Measurements from ENCODE around the gene KIRREL3. TPM values are rescaled to one million over a fixed set of nuclear protein-coding genes. Genes with fewer than 3 reads are reported as not detected.

The KIRREL3 gene
- total and polyA plus RNA-seq, 3 donors from 2014 or later = 1.0 to 1.1 (median 1.1) TPM

GRCh38 chr11:126481303-126481680 is 519.3 kb downstream of the KIRREL3 start:
- Histone ChIP-seq H3K27ac (no peak overlapping the region), H3K36me3 (ENCODE audit: low read depth, missing control alignments) (no peaks in the 10 kb centered on the region), H3K27me3 (no peaks in the 10 kb centered on the region), H3K4me3 (no peak overlapping the region), H3K4me1 (no peaks in the 10 kb centered on the region), H3K9me3 (no peaks in the 10 kb centered on the region)
- no peak for DNase-seq
- intact Hi-C loops (cut with DNase I; ENCODE audit: low total_unique reads) = loop anchor here (5.0 kb wide), 1 partner anchor 39 kb away; no protein-coding TSS in a partner anchor
- WGBS, 2 donors = 78 to 87% methylated on average over 5 of the region's 5 CpGs
- TF ChIP-seq CTCF (IDR thresholded peaks at IDR 0.05) = no peak
- no peak for TF ChIP-seq POLR2A (IDR thresholded peaks at IDR 0.05)

DNA sequence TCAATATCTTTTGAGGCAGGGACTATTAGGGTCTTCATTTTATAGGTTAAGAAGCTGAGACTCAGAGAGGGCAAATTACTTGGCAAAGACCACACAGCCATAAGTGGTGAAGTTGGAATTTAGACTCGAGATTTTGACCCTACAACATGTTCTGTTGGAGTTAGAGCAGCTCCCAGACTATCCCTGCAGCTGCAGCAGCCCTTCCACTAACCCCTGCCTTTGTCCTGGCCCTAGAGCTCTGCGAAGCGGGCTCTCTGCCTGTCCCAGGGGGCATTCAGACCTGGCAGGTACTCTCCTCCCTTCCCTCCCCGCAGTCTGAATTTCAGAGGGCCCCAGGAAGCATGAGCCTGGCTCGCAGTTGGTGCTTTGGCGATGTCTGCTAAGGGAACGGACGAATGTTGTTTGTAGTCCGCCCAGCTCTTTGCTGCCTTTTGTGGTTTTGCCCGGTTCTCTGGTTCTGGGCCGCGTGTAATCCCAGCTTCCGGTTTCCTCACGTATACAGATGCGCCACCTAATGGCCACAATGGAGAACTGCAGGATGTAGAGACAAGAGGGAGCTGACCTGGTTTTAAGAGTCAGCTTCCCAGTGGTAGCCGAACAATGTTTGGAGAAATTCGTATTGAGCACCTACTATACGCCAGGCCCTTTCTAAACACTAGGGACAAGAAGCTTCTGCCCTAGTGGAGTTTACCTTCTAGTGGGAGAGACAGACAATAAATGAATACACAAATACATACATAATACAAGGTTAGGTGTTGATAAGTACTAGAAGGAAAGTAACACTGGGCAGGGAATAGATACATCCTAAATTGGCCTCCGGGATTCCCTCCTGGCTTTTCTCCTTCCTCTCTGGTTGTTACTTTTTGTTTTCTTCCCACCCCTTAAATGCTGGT is 519.9 kb downstream of the KIRREL3 start:
- intact Hi-C loops (cut with DNase I; ENCODE audit: low total_unique reads) = loop anchor here (5.0 kb wide), 1 partner anchor 38 kb away; no protein-coding TSS in a partner anchor
- no peaks in the 10 kb centered on the region for H3K27me3 ChIP-seq
- no peaks in the 10 kb centered on the region for H3K9me3 ChIP-seq
- no peak for TF ChIP-seq POLR2A (IDR thresholded peaks at IDR 0.05)
- TF ChIP-seq CTCF (IDR thresholded peaks at IDR 0.05) = peak; percentile 97 to 98 (median 98)
- 4 to 9% methylated on average over 10 to 19 of the region's 19 CpGs for WGBS, 2 donors
- H3K27ac ChIP-seq = peak overlapping the region; percentile 34 to 81
- H3K36me3 ChIP-seq (ENCODE audit: low read depth, missing control alignments) = no peaks in the 10 kb centered on the region
- DNase-seq = peak; percentile 94
- H3K4me3 ChIP-seq = peak overlapping the region in 1 of 2 donors; percentile 8
- peaks cover 3% of the 10 kb centered on the region for H3K4me1 ChIP-seq

DNA sequence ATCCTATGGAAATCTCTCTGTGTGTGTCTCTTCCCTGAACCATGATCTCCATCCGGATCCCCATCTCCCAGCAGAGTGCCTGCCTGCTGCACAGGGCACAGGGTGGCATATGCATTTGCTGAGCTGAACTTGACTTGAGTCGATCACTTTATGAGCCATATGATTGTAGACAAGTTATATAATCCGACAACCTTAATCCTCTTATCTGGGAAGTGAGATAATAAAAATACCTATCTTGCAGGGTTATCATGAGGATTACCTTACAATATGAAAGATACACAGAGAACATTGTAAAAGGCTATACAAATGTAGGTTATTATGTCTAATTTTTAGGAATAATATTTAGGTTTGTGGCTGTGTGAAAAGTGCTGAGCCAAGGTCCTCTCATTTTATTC is 520.6 kb downstream of the KIRREL3 start:
- Histone ChIP-seq H3K4me3 (no peak overlapping the region), H3K27ac (peak overlapping the region in 1 of 2 donors; percentile 81), H3K9me3 (no peaks in the 10 kb centered on the region), H3K36me3 (ENCODE audit: low read depth, missing control alignments) (no peaks in the 10 kb centered on the region), H3K4me1 (peaks cover 9% of the 10 kb centered on the region), H3K27me3 (no peaks in the 10 kb centered on the region)
- intact Hi-C loops (cut with DNase I; ENCODE audit: low total_unique reads) = loop anchor here (5.0 kb wide), 1 partner anchor 38 kb away; no protein-coding TSS in a partner anchor
- TF ChIP-seq POLR2A (IDR thresholded peaks at IDR 0.05) = no peak
- TF ChIP-seq CTCF (IDR thresholded peaks at IDR 0.05) = no peak
- WGBS, 2 donors = 85 to 95% methylated on average over 3 of the region's 3 CpGs
- DNase-seq = no peak

DNA sequence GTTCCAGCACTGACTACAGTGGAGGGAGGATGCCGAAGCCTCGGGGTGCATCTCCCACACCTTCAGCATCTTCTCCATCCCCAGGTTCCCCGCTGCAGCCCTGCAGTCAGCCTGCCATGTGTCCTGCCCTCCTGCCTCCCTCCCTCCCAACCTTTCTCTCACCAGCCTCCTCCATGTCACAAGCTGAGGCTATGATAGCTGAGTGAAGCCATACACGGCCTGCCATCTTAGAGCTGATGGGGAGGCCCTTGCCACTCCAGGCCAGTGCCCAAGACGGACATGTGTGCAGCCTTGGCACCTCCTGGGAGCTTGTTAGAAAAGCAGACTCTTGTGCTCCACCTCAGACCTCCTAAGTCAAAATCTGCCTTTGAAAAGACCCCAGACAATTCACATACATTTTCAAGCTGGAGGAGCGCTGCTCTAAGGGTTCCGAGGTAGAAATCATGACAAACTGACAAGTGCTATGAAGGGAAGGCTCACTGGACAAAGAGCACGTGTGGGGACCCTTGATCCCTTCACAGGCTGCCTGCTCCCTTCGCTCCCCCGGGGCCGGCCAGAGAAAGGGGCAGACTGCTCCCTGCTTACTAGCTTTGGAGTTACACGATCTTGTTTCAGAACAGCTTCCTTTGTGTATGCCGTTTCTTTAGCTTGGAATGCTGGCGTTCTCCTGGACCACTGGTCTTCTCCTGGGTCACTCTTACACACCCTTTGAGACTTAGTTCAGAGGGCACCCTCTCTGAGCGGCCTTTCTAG is 521.2 kb downstream of the KIRREL3 start:
- Histone ChIP-seq H3K4me3 (no peak overlapping the region), H3K27ac (no peak overlapping the region), H3K27me3 (no peaks in the 10 kb centered on the region), H3K36me3 (ENCODE audit: low read depth, missing control alignments) (no peaks in the 10 kb centered on the region), H3K9me3 (no peaks in the 10 kb centered on the region), H3K4me1 (peaks cover 12% of the 10 kb centered on the region)
- DNase-seq = no peak
- 90 to 91% methylated on average over 12 to 15 of the region's 15 CpGs for WGBS, 2 donors
- TF ChIP-seq POLR2A (IDR thresholded peaks at IDR 0.05) = no peak
- intact Hi-C loops (cut with DNase I; ENCODE audit: low total_unique reads) = no loop called here

GRCh38 chr11:126478466-126478865 is 522.1 kb downstream of the KIRREL3 start:
- no peak overlapping the region for H3K4me3 ChIP-seq
- intact Hi-C loops (cut with DNase I; ENCODE audit: low total_unique reads) = no loop called here
- no peak overlapping the region for H3K27ac ChIP-seq
- DNase-seq = no peak
- H3K9me3 ChIP-seq = no peaks in the 10 kb centered on the region
- H3K27me3 ChIP-seq = no peaks in the 10 kb centered on the region
- no peaks in the 10 kb centered on the region for H3K36me3 ChIP-seq (ENCODE audit: low read depth, missing control alignments)
- no peak for TF ChIP-seq POLR2A (IDR thresholded peaks at IDR 0.05)
- TF ChIP-seq CTCF (IDR thresholded peaks at IDR 0.05) = no peak
- peaks cover 12% of the 10 kb centered on the region for H3K4me1 ChIP-seq
- 87 to 91% methylated on average over 5 of the region's 5 CpGs for WGBS, 2 donors

Measured in testis (tissue), 3 donors.